ENCODE results near the gene SLC2A13.

GRCh38 chr12:39884616-39885125 lies 221.2 kb downstream of the SLC2A13 start:
- no peak for TF ChIP-seq CTCF (IDR thresholded peaks at IDR 0.05)
- no peak for TF ChIP-seq POLR2A (IDR thresholded peaks at IDR 0.05)
